EL (cell line): ENCODE results near the gene C7orf57.
"Not testable (repeated sequence)": the region's sequence is repeated elsewhere in the genome, so short reads cannot be mapped to it uniquely, and the experiment has no call there.

ENCODE experiments used
- DNase-seq: peaks from one replicate; pipeline ENCODE4 v3.0.0-alpha.2; 2016

Gene C7orf57

GRCh38 chr7:48035301-48035966 lies at the start of gene C7orf57:
TSS of gene C7orf57 (plus strand) at chr7:48035543. CDS start at chr7:48036309, 766 bp downstream.
- DNase-seq: peak; percentile 88

GRCh38 chr7:47988496-47989386 lies 46.6 kb upstream of the C7orf57 start:
- DNase-seq: peak; percentile 16

GRCh38 chr7:47989607-47990400 lies 45.5 kb upstream of the C7orf57 start:
- not testable (repeated sequence) for DNase-seq

- DNase-seq: no peak
Observed at GRCh38 chr7:47990592-47990991, 44.8 kb upstream of the C7orf57 start.

- no peak for DNase-seq
Observed at GRCh38 chr7:47991270-47991669, 44.1 kb upstream of the C7orf57 start.

- DNase-seq: peak; percentile 84
Observed at GRCh38 chr7:47991741-47992311, 43.5 kb upstream of the C7orf57 start.

GRCh38 chr7:47992446-47992845 lies 42.9 kb upstream of the C7orf57 start:
- no peak for DNase-seq

- no peak for DNase-seq
Observed at GRCh38 chr7:47999413-47999812, 35.9 kb upstream of the C7orf57 start.

GRCh38 chr7:48000164-48000563 lies 35.2 kb upstream of the C7orf57 start:
- peak; percentile 42 for DNase-seq

GRCh38 chr7:48004032-48004431 lies 31.3 kb upstream of the C7orf57 start:
- no peak for DNase-seq

- DNase-seq: no peak
Observed at GRCh38 chr7:48004638-48005037, 30.7 kb upstream of the C7orf57 start.

- no peak for DNase-seq
Observed at GRCh38 chr7:48006866-48007265, 28.5 kb upstream of the C7orf57 start.

GRCh38 chr7:48009257-48009656 lies 26.1 kb upstream of the C7orf57 start:
- no peak for DNase-seq

GRCh38 chr7:48009954-48010353 lies 25.4 kb upstream of the C7orf57 start:
- DNase-seq: no peak

- no peak for DNase-seq
Observed at GRCh38 chr7:48011323-48011722, 24.0 kb upstream of the C7orf57 start.

GRCh38 chr7:48011951-48012350 lies 23.4 kb upstream of the C7orf57 start:
- DNase-seq: no peak

GRCh38 chr7:48016641-48017040 lies 18.7 kb upstream of the C7orf57 start:
- no peak for DNase-seq

- DNase-seq: no peak
Observed at GRCh38 chr7:48017674-48018073, 17.7 kb upstream of the C7orf57 start.

GRCh38 chr7:48025624-48026023 lies 9.7 kb upstream of the C7orf57 start:
- DNase-seq: no peak

- no peak for DNase-seq
Observed at GRCh38 chr7:48028938-48029337, 6.4 kb upstream of the C7orf57 start, which contains the start of gene SUN3. TSS of gene SUN3 (minus strand) at chr7:48029107. CDS start at chr7:48028938, 169 bp downstream.

GRCh38 chr7:48031111-48031510 lies 4.2 kb upstream of the C7orf57 start:
- no peak for DNase-seq

GRCh38 chr7:48033922-48034321 lies 1.4 kb upstream of the C7orf57 start:
- no peak for DNase-seq

- DNase-seq: peak; percentile 46
Observed at GRCh38 chr7:48035967-48036478, 680 bp downstream of the C7orf57 start.
